Activated T-helper 9 cell treated with anti-CD3 and anti-CD28 coated beads, Interleukin-2, amount 50 U/mL, for 16 hours (primary cell): ENCODE data around the gene PBLD.

Experiments used
- DNase-seq: peaks from one replicate; pipeline ENCODE4 v3.0.0-alpha.2; 2020; ENCODE audit warnings: low read depth

Gene PBLD

GRCh38 chr10:68332259-68333057 lies at the start of gene PBLD:
Gene PBLD, minus strand, starts transcription at chr10:68332928. Its CDS starts 26,084 bp downstream, at chr10:68306844.
- DNase-seq, result peak; percentile 50

GRCh38 chr10:68371604-68372003 lies 38.9 kb upstream of the PBLD start:
- no peak for DNase-seq

GRCh38 chr10:68367121-68367520 lies 34.4 kb upstream of the PBLD start:
- DNase-seq, result no peak

GRCh38 chr10:68366600-68366999 lies 33.9 kb upstream of the PBLD start:
- no peak for DNase-seq

GRCh38 chr10:68365611-68366010 lies 32.9 kb upstream of the PBLD start:
- DNase-seq, result no peak

GRCh38 chr10:68364101-68364886 lies 31.6 kb upstream of the PBLD start:
- no peak for DNase-seq

- DNase-seq, result no peak
Observed at GRCh38 chr10:68362590-68362989, 29.9 kb upstream of the PBLD start.

- no peak for DNase-seq
Observed at GRCh38 chr10:68359189-68359588, 26.5 kb upstream of the PBLD start.

- DNase-seq, result no peak
Observed at GRCh38 chr10:68353537-68353936, 20.8 kb upstream of the PBLD start.

GRCh38 chr10:68348265-68348741 lies 15.6 kb upstream of the PBLD start:
- DNase-seq, result peak; percentile 17

- no peak for DNase-seq
Observed at GRCh38 chr10:68346774-68347173, 14.0 kb upstream of the PBLD start.

- no peak for DNase-seq
Observed at GRCh38 chr10:68345621-68346020, 12.9 kb upstream of the PBLD start.

GRCh38 chr10:68342909-68343516 lies 10.3 kb upstream of the PBLD start:
- no peak for DNase-seq

GRCh38 chr10:68340358-68341080 lies 7.8 kb upstream of the PBLD start:
- no peak for DNase-seq

GRCh38 chr10:68336754-68337351 lies 4.1 kb upstream of the PBLD start:
- DNase-seq, result no peak

- DNase-seq, result no peak
Observed at GRCh38 chr10:68334672-68335467, 2.1 kb upstream of the PBLD start.

- DNase-seq, result no peak
Observed at GRCh38 chr10:68333440-68334431, 1.0 kb upstream of the PBLD start.

- no peak for DNase-seq
Observed at GRCh38 chr10:68333058-68333395, 299 bp upstream of the PBLD start.

GRCh38 chr10:68331455-68332258 lies 1.1 kb downstream of the PBLD start, which contains the start of gene HNRNPH3:
Gene HNRNPH3, plus strand, starts transcription at chr10:68332064. Its CDS starts 5,158 bp downstream, at chr10:68337222.
- DNase-seq, result peak; percentile 99
